Measurements from ENCODE around the gene SARNP.
"Not testable (repeated sequence)": the region's sequence is repeated elsewhere in the genome, so short reads cannot be mapped to it uniquely, and the experiment has no call there.

SARNP gene

GRCh38 chr12:55817345-55818139 is at the start of gene SARNP, which contains the start of gene ORMDL2:
Gene SARNP (minus strand): TSS chr12:55817724. CDS start chr12:55817701, 23 bp downstream.
Gene ORMDL2 (plus strand): TSS chr12:55818041. CDS start chr12:55819000, 959 bp downstream.
- DNase-seq (ENCODE audit: low spot score) (peak; percentile 98), FAIRE-seq (peak; percentile 44)

GRCh38 chr12:55866454-55867004 is 49.0 kb upstream of the SARNP start:
- DNase-seq (ENCODE audit: low spot score); FAIRE-seq: not testable (repeated sequence)

GRCh38 chr12:55865327-55865726 is 47.8 kb upstream of the SARNP start:
- no peak for FAIRE-seq

GRCh38 chr12:55862931-55863330 is 45.4 kb upstream of the SARNP start:
- not testable (repeated sequence) for DNase-seq (ENCODE audit: low spot score); FAIRE-seq

More at GRCh38 chr12:55865327-55865726, 47.8 kb upstream of the SARNP start:
- no peak for DNase-seq (ENCODE audit: low spot score)

GRCh38 chr12:55862286-55862685 is 44.8 kb upstream of the SARNP start:
- no peak for DNase-seq (ENCODE audit: low spot score)
- no peak for FAIRE-seq

GRCh38 chr12:55861871-55862270 is 44.3 kb upstream of the SARNP start:
- FAIRE-seq (no peak), DNase-seq (ENCODE audit: low spot score) (no peak)

GRCh38 chr12:55861396-55861795 is 43.9 kb upstream of the SARNP start:
- DNase-seq (ENCODE audit: low spot score) (no peak), FAIRE-seq (no peak)

- no peak for DNase-seq (ENCODE audit: low spot score)
- FAIRE-seq, result no peak
These were observed 35.2 kb upstream of the SARNP start for GRCh38 chr12:55852740-55853139.

GRCh38 chr12:55850893-55851292 is 33.4 kb upstream of the SARNP start:
- no peak for DNase-seq (ENCODE audit: low spot score)
- no peak for FAIRE-seq

- DNase-seq (ENCODE audit: low spot score) (no peak), FAIRE-seq (no peak)
These were observed 32.9 kb upstream of the SARNP start for GRCh38 chr12:55850401-55850800.

GRCh38 chr12:55849616-55850343 is 32.3 kb upstream of the SARNP start:
- FAIRE-seq (no peak), DNase-seq (ENCODE audit: low spot score) (no peak)

- DNase-seq (ENCODE audit: low spot score), result peak; percentile 71
These were observed 30.2 kb upstream of the SARNP start for GRCh38 chr12:55847603-55848291.

GRCh38 chr12:55847033-55847432 is 29.5 kb upstream of the SARNP start:
- peak; percentile 48 for DNase-seq (ENCODE audit: low spot score)
- no peak for FAIRE-seq

More at GRCh38 chr12:55847603-55848291, 30.2 kb upstream of the SARNP start:
- FAIRE-seq, result no peak

GRCh38 chr12:55845785-55846496 is 28.4 kb upstream of the SARNP start:
- DNase-seq (ENCODE audit: low spot score) (no peak), FAIRE-seq (no peak)

- no peak for DNase-seq (ENCODE audit: low spot score)
- FAIRE-seq, result no peak
These were observed 27.8 kb upstream of the SARNP start for GRCh38 chr12:55845361-55845760.

GRCh38 chr12:55844961-55845360 is 27.4 kb upstream of the SARNP start:
- FAIRE-seq, result no peak

GRCh38 chr12:55843431-55843830 is 25.9 kb upstream of the SARNP start:
- no peak for FAIRE-seq
- no peak for DNase-seq (ENCODE audit: low spot score)

More at GRCh38 chr12:55844961-55845360, 27.4 kb upstream of the SARNP start:
- no peak for DNase-seq (ENCODE audit: low spot score)

- no peak for FAIRE-seq
- DNase-seq (ENCODE audit: low spot score), result peak; percentile 72
These were observed 25.3 kb upstream of the SARNP start, which contains the start of gene MMP19 for GRCh38 chr12:55842681-55843429. Gene MMP19 (minus strand): TSS chr12:55842936. CDS start chr12:55842830, 106 bp downstream.

- DNase-seq (ENCODE audit: low spot score) (no peak), FAIRE-seq (no peak)
These were observed 23.2 kb upstream of the SARNP start for GRCh38 chr12:55840581-55841351.

Data from urothelium cell line (cell line).